ENCODE results near the gene RAB33B. TPM values are rescaled to one million over a fixed set of nuclear protein-coding genes. Genes with fewer than 3 reads are reported as not detected.

RAB33B gene
- total and polyA plus RNA-seq, 9 of the 15 experiments (the other 6 are each of a cell fraction or from before 2014, with no cell fraction given) = 1.7 to 3.7 (median 3.0) TPM

- TF ChIP-seq, protein P1, sequence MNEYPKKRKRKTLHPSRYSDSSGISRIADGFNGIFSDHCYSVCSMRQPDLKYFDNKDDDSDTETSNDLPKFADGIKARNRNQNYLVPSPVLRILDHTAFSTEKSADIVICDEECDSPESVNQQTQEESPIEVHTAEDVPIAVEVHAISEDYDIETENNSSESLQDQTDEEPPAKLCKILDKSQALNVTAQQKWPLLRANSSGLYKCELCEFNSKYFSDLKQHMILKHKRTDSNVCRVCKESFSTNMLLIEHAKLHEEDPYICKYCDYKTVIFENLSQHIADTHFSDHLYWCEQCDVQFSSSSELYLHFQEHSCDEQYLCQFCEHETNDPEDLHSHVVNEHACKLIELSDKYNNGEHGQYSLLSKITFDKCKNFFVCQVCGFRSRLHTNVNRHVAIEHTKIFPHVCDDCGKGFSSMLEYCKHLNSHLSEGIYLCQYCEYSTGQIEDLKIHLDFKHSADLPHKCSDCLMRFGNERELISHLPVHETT (CRISPR knock-in tag; conservative IDR thresholded peaks at IDR 0.05 in 1 of 2, IDR thresholded peaks at IDR 0.05 in 1 of 2) = no peak
- TF ChIP-seq NFIC (IDR thresholded peaks at IDR 0.05) = peak; percentile 59
- H3K9me1 ChIP-seq (ENCODE audit: control insufficient read depth, insufficient read depth, low read length) = no peaks in the 10 kb centered on the region
- POLR2A ChIA-PET = no interaction called here
- H4K20me1 ChIP-seq (replicated peaks; ENCODE audit: control insufficient read depth, insufficient read depth, low read length) = 0 out of 2 replicates have a peak, but pooled peaks cover 4% of the 10 kb centered on the region
- BruUV-seq (replicated peaks) = no TSS peak
- no peak for FAIRE-seq
- CTCF ChIA-PET (ENCODE audit: low intra/inter-chr PET ratio) = no interaction called here
- H3K4me1 ChIP-seq (replicated peaks in 1 of 2; ENCODE audit: control insufficient read depth in 2 of 2, insufficient read depth in 2 of 2, low read length in 2 of 2) = no peaks in the 10 kb centered on the region; a peak in 1 of 5 replicates
- H2AFZ ChIP-seq (ENCODE audit: low read depth, low read length) = peak overlapping the region; percentile 43; the same call in 1 of the 2 replicates
- peaks cover 15 to 24% of the 10 kb centered on the region in 2 experiments for H3K27me3 ChIP-seq (ENCODE audit: control insufficient read depth in 2 of 2, insufficient read depth in 2 of 2, low read length in 2 of 2)
- no peaks in the 10 kb centered on the region for H3K9me3 ChIP-seq (replicated peaks; ENCODE audit: control insufficient read depth, insufficient read depth, low read depth, low read length)
- no peaks in the 10 kb centered on the region for H3K79me2 ChIP-seq (ENCODE audit: control insufficient read depth, insufficient read depth, low read length)
- intact Hi-C loops (cut with micrococcal nuclease) (no loop called here), in situ Hi-C loops (cut with MboI) (no loop called here)
- 12% methylated on average over 9 of the region's 9 CpGs for WGBS (ENCODE audit: insufficient coverage, low coverage, missing lambda C conversion rate)
- H3K4me3 ChIP-seq = no peak overlapping the region
- H3K36me3 ChIP-seq (ENCODE audit: control insufficient read depth, insufficient read depth, low read length) = no peaks in the 10 kb centered on the region
- no peak overlapping the region for H3K27ac ChIP-seq (ENCODE audit: extremely low read depth, low read depth, low read length)
- no peak for ATAC-seq
- no peak for DNase-seq (ENCODE audit: extremely low read depth in 1 of 4, low spot score in 3 of 4)
- no peak overlapping the region for H3K9ac ChIP-seq (ENCODE audit: insufficient read depth in 1 of 2, low read depth in 2 of 2, low read length in 2 of 2)
- H3K4me2 ChIP-seq (ENCODE audit: insufficient read depth, low read length) = no peak overlapping the region; the same call in 1 of the 2 replicates
Observed at GRCh38 chr4:139506774-139507173, 52.9 kb downstream of the RAB33B start.

All from K562 (cell line).